ENCODE data around the gene PLEKHM3.

PLEKHM3 gene

DNA sequence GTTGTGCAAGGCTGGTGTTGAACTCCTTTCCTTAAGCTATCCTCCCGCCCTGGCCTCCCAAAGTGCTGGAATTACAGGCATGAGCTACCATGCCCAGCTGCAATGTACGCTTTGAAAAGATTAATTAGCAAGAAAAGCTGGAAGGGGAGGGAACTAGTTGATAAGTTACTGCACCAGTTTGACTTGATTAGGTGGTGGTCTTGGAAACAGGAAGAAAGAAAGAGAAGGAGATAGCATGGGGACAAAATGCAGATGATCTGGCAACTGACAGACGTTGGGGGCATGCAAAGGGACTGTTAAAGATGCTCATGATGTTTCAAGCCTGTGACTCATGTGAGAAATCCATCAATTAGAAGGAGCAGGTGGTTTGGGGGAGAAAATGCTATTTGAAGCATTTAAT, 68.6 kb downstream of the PLEKHM3 start:
- TF ChIP-seq GATA2 (IDR thresholded peaks at IDR 0.05; ENCODE audit: low read depth, low read length) (no peak), GATA3 (IDR thresholded peaks at IDR 0.05; ENCODE audit: low read depth, low read length) (no peak)

DNA sequence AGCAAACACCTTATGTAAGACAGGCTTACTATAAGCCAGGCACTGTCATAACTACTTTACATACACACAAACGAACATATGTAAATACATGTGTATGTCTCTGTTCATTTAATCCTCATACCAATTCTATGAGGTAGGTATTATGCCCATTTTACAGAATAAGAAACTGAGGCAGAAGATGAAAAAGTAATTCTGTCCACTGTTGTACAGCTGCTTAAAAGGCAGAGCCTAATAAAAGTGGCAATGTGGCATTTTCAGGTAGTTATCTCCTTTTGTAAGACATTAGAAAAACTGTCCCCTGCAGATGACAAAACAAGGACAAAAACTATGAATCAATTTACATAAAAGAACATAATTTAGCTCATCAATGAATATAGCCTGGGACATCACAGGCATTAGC, 69.9 kb downstream of the PLEKHM3 start:
- TF ChIP-seq GATA3 (IDR thresholded peaks at IDR 0.05; ENCODE audit: low read depth, low read length) (no peak), GATA2 (IDR thresholded peaks at IDR 0.05; ENCODE audit: low read depth, low read length) (no peak)

GRCh38 chr2:207953354-207953753, 72.0 kb downstream of the PLEKHM3 start:
- TF ChIP-seq GATA2 (IDR thresholded peaks at IDR 0.05; ENCODE audit: low read depth, low read length) (no peak), GATA3 (IDR thresholded peaks at IDR 0.05; ENCODE audit: low read depth, low read length) (no peak)

DNA sequence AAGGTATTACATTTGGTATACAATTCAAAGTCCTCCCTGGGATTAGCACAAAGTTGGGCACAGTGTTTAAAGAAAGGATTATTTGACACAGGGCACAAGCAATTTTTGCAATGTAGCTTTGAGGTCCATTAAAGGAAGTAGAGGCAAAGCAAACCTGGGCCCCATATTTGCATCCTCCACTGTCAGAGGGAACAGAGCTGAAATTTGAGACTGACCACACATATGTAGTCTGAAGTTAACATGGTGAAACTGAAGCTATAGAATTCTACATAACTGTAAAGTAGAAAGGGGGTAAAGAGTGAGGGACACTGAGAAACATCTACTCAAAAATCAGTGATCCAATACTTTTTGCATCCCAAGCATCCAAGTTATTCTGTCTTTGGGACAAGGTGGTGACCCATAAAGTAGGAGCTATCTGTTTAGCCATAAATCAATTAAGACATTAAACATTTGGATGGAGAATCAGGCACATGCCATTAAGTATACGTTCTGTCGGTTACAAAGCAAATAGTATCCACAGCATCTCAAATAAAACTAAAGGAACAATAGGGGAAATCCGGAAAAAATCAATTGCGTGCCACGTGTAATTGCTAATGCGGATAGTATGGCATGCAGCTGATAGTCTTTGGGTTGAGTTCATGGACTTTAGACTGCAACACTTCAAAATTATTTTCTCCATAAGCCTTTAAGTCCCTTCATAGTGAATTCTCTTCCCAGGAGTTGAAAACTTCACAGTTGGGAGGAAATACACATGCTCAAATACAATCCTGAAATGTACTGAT, 72.6 kb downstream of the PLEKHM3 start:
- TF ChIP-seq GATA2 (IDR thresholded peaks at IDR 0.05; ENCODE audit: low read depth, low read length), result no peak
- TF ChIP-seq GATA3 (IDR thresholded peaks at IDR 0.05; ENCODE audit: low read depth, low read length), result no peak

- TF ChIP-seq GATA2 (IDR thresholded peaks at IDR 0.05; ENCODE audit: low read depth, low read length) (no peak), GATA3 (IDR thresholded peaks at IDR 0.05; ENCODE audit: low read depth, low read length) (no peak)
These were observed 73.4 kb downstream of the PLEKHM3 start for GRCh38 chr2:207951734-207952470.

DNA sequence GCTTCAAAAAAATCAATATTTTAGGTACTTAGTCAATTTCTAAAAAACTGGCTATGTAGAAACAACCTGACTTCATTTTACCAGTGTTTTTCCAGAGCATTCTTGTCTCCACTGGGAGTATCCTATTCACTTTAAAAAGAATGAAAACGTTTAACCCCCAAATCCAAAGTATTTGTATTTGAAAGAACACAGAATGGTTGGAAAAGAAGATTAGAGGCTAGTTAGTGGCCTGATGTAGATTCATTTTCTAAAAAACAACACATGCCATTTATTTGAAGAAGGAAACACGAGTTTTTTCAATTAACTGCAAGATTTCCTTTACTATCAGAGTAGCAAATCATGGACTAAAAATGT, 74.6 kb downstream of the PLEKHM3 start:
- TF ChIP-seq GATA2 (IDR thresholded peaks at IDR 0.05; ENCODE audit: low read depth, low read length) (no peak), GATA3 (IDR thresholded peaks at IDR 0.05; ENCODE audit: low read depth, low read length) (no peak)

- no peak for TF ChIP-seq GATA3 (IDR thresholded peaks at IDR 0.05; ENCODE audit: low read depth, low read length)
- no peak for TF ChIP-seq GATA2 (IDR thresholded peaks at IDR 0.05; ENCODE audit: low read depth, low read length)
These were observed 75.1 kb downstream of the PLEKHM3 start for GRCh38 chr2:207950063-207950760.

DNA sequence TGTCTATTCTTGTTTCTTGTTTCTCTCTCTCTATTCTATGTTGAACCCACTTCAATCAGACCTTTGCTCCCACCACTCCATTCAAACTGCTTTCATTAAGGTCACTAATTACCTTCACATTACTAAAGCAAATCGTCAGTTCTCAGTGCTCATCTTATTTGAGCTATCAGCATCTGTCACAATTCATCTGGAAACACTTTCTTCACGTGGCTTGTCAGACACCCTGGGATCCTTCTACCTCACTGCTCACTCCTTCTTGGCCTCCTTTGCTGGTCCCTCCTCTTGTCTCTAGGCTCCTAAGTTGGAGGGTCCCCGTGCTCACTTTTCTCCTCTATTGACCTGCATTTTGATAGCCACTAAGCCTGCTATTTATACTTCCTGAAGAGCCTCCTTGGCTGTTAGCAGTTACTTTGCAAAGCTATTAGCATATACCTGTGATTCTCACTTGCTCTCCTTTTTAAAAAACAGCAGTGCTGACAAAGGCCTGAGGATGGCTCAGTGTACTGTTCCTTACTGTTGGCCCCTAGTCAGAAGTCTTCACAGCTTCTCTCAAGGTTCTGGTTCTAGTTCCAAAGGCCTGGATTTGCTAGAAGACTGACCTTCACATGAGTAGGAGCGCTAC, 80.2 kb downstream of the PLEKHM3 start:
- no peak for TF ChIP-seq GATA2 (IDR thresholded peaks at IDR 0.05; ENCODE audit: low read depth, low read length)
- no peak for TF ChIP-seq GATA3 (IDR thresholded peaks at IDR 0.05; ENCODE audit: low read depth, low read length)

DNA sequence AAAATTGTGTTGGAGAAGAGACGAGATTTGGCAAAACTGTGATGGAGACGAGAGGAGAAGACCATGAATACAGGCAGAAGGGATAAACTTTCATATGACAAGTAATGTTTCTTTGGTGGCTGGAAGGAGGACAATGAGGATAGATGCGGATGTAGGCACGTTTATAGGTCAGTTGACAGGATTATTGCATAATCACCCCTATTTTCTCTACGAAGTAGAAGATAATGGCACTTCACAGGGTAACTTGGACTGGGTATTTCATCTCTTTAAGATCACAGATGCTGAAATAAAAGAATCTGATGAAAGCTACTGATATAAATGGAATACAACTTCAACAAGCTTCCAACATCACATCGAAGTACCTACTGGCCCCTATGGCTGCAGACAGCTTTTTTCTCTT, 81.0 kb downstream of the PLEKHM3 start:
- no peak for TF ChIP-seq GATA3 (IDR thresholded peaks at IDR 0.05; ENCODE audit: low read depth, low read length)
- TF ChIP-seq GATA2 (IDR thresholded peaks at IDR 0.05; ENCODE audit: low read depth, low read length), result no peak

DNA sequence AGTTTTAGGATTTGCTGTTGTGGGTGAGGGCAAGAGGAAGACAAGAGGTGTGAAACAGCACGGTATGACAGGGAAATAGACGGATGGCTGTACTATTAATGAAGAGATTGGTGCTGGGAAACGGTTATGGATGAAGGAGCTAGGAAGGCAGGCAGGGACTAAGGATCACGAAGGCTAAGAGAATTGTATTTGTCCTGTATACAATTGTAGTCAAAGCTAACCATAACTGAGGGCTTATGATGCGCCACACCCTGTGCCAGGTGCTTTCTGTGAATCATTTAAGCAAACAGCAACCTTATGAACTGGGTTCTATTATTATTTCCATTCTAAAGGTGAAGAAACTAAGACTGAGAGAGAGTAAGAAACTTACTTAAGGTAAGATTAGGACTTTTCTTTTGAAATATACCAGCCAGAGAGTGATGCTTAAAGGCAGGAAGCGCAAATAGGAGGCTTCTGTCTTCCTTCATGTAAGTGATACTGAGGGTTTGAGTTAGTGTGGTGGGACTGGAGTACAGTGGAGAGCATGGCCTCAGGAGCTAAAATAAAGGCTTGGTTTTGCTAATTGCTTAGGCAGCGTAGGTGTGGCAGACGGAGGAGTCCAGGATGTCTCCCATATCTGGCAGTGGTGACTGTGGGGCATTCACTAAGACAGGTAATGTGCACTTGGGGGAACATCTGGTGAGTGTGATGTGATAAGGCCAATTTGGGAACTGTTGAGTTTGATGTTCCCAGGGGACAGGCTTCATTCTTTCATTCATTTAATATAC, 85.8 kb downstream of the PLEKHM3 start:
- TF ChIP-seq GATA3 (IDR thresholded peaks at IDR 0.05; ENCODE audit: low read depth, low read length) (no peak), GATA2 (IDR thresholded peaks at IDR 0.05; ENCODE audit: low read depth, low read length) (no peak)

DNA sequence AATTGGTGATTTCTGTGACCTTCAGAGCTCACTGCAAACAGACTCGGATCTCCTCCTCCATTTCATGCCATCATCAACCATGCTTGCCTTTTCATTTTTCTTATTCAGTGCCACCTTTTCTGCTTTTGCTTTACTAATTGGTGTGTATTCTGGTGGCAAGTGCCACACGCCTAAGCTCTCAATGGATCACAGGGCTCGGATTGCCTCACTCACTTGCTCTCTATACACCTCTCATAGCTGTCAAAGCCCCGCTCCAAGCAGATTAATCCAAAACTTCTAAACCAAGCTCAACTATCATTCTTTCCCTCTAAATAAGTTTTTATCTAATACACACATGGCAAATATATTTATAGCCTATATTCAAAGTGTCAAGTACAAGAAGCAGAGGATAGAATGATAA, 86.4 kb downstream of the PLEKHM3 start:
- TF ChIP-seq GATA2 (IDR thresholded peaks at IDR 0.05; ENCODE audit: low read depth, low read length), result no peak
- TF ChIP-seq GATA3 (IDR thresholded peaks at IDR 0.05; ENCODE audit: low read depth, low read length), result no peak

GRCh38 chr2:207938415-207938814, 86.9 kb downstream of the PLEKHM3 start:
- TF ChIP-seq GATA3 (IDR thresholded peaks at IDR 0.05; ENCODE audit: low read depth, low read length) (no peak), GATA2 (IDR thresholded peaks at IDR 0.05; ENCODE audit: low read depth, low read length) (no peak)

- no peak for TF ChIP-seq GATA3 (IDR thresholded peaks at IDR 0.05; ENCODE audit: low read depth, low read length)
- TF ChIP-seq GATA2 (IDR thresholded peaks at IDR 0.05; ENCODE audit: low read depth, low read length), result no peak
These were observed 87.5 kb downstream of the PLEKHM3 start for GRCh38 chr2:207937823-207938222.
